Skin of body (tissue), 2 donors: ENCODE data around the gene MAGEL2. TPM values are rescaled to one million over a fixed set of nuclear protein-coding genes. Genes with fewer than 3 reads are reported as not detected.
"Not testable (repeated sequence)": the region's sequence is repeated elsewhere in the genome, so short reads cannot be mapped to it uniquely, and the experiment has no call there.

ENCODE experiments used
- DNase-seq: peaks from one replicate; lab custom pipeline; 2025; lab: John Stamatoyannopoulos, UW
- total RNA-seq: library from RNA; depleted of rRNA; stranded (reverse); fragments of >200 nt; gene quantifications from one replicate; pipeline ENCODE4 v1.2.3, GENCODE V29; 2014

The MAGEL2 gene
- total RNA-seq, 1 donor from 2014 or later = 2.8 TPM

GRCh38 chr15:23606226-23606625 is 41.4 kb downstream of the MAGEL2 start:
- DNase-seq = no peak

GRCh38 chr15:23602124-23602523 is 45.5 kb downstream of the MAGEL2 start:
- no peak for DNase-seq

GRCh38 chr15:23599053-23599452 is 48.6 kb downstream of the MAGEL2 start:
- no peak for DNase-seq

GRCh38 chr15:23597278-23597677 is 50.4 kb downstream of the MAGEL2 start:
- not testable (repeated sequence) for DNase-seq

- DNase-seq = no peak
Measured at GRCh38 chr15:23596736-23597135, 50.9 kb downstream of the MAGEL2 start.

- DNase-seq = no peak
Measured at GRCh38 chr15:23595368-23595767, 52.3 kb downstream of the MAGEL2 start.

GRCh38 chr15:23594252-23594770 is 53.4 kb downstream of the MAGEL2 start:
- no peak for DNase-seq

Other genes with a start within 250 kb of the MAGEL2 start
- gene GOLGA6L2, start 200.6 kb downstream of the MAGEL2 start, total RNA-seq = not detected
- 0.89 TPM for gene MKRN3, start 82.2 kb downstream of the MAGEL2 start, total RNA-seq
- 61.5 TPM for gene NDN, start 39.4 kb upstream of the MAGEL2 start, total RNA-seq